GM18870 (cell line): ENCODE data around the gene TAB2.
"Not testable (repeated sequence)": the region's sequence is repeated elsewhere in the genome, so short reads cannot be mapped to it uniquely, and the experiment has no call there.

Experiments
- ATAC-seq: cut with Tn5 transposase; IDR thresholded peaks from one replicate; pipeline ENCODE4 v1.9.1; 2021; ENCODE audit warnings: moderate library complexity; ENCODE audit not compliant: unreplicated experiment

Gene TAB2

GRCh38 chr6:149332602-149333265 lies 15.2 kb downstream of the TAB2 start:
- ATAC-seq = no peak

- no peak for ATAC-seq
Observed at GRCh38 chr6:149333266-149333620, 15.7 kb downstream of the TAB2 start.

DNA sequence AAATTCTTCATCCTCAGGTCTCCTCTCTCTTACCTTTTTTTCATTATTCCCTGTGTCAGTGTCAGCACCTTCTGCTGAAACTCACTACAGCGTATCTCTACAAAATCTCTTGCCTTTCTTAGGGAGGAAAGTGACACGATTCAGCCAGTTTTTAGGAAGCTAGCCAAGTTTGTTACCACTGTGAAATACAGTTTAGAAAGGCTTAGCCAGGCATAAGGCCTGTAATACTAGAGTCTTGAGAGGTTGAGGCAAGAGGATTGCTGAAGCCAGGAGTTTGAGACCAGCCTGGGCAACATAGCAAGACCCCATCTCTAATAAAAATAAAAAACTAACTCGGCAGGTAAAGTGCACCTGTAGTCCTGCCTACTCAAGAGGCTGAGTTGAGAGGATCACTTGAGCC lies 16.7 kb downstream of the TAB2 start:
- no peak for ATAC-seq

DNA sequence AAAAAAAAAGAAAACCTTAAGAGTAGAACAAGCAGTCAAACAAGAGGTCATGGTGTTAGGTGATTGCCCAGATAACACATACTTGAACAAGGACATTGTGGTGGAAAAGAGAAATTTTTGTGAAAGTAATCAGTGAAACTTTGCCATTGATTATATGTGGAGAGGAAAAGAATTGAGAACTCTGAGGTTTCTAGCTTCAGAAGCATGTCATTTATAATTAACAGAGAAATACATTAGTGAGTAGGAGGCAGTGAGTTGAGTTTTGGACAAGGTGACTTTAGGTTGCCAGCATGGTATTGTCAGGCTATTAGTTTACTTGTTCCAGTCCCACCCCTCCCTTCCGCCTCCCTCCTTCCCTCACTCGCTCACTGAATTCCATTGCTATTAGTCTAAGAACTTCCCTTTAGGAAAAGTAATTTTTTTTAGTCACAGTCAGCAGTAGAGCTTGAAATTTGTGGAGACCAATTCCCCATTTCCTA lies 17.2 kb downstream of the TAB2 start:
- ATAC-seq = peak; percentile 58

DNA sequence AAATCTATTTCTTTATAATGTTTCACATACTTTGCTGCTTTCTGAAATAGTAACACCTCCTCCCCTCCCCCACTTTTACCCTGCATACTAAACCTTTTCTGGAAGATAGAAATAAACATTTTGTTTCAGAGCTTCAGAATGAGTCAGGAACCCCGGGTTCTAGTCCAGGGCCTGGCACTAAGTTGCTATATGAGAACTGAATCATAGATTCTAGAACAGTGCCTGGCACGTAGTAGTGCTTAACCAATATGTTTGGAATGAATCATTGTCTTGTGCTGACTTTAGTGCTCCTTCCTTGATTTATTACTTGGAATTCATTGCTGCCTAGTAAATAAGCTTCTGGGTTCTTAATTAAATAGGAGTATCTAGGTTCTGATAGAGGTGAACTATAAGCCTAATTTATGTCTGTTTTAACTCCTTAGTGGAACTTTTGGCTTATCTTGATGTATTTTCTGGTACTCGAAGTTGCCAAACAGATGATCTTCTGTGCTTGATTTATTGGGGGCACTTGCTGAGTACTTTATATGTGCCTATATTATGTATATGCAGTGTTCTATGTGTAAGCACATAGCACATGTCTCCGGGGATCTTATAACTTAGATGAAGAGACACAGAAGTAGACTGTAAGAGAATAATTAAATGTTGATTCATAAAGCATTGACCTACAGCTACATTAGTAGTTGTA lies 18.6 kb downstream of the TAB2 start:
- no peak for ATAC-seq

- ATAC-seq = no peak
Observed at GRCh38 chr6:149336609-149336928, 19.1 kb downstream of the TAB2 start.

DNA sequence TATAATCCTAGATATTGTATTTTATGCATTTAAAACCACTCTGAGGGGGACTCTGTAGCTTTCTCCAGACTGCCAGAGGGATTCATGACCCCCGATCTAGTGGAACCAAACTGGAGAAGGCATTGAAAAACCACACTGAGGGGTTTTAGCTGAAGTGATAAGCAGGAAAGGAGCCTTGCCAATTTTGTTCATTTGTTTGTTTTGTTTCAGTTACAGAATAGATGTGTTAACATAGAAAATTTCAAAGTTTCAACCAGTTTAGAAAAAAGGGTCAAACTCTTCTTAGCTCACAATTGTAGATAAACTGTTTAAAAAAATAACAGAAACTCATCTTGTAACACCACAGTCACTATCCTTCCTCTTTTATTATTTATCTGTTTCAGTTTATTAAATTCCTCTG lies 19.8 kb downstream of the TAB2 start:
- no peak for ATAC-seq

DNA sequence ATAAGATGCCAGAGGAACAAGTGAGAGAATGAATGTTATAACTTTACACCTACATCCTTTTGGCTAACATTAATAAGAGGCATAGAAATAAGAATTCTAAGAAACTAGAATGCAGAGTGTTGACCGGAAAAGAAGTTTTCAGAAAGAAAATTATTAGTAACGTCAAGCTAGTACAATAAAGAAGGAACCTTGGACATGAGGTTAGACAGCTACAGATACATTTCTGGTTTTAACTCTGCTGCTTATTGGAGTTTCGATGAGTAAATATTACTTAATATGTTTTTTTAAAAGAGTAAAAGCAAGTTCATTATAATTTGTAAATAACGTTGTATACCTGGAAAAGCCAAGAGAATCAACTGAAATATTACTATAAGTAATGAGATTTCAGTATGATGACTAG lies 22.7 kb downstream of the TAB2 start:
- ATAC-seq = no peak

DNA sequence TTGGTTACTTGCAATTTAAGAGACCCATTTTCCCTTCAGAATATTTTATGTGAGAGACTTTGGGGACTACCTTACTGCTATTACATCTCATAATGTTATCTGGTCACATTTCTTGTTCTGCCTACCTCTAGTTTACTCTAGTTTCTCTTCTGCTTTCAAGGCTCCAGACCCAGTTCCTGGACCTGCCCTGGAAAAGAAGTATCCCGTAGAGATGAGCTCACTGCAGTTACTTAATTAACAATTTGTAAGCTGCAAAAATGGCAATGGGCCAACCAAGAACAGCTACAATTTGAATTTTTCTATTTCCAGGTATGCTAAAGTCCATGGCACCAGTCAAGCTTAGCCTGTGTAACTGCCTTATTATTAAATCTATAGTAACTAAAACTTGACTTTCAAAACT lies 25.0 kb downstream of the TAB2 start:
- ATAC-seq = peak; percentile 78

DNA sequence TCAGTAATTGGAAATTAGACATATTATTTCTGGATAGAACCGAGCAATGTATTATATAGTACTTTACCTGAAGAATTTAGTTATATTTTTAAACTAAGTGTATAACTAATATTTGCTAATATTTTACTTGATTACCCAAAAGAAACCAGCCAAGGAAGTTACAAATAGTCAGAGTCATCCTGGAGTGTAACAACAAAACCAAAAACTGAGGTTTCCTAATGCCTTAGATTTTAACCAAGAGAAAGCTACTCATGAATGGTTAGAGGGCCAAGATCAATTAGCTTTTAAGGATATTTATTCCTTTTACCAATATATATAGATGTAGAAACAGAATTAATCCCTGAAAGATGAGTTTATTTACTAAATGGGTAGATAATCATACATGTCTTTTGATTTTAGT lies 26.0 kb downstream of the TAB2 start:
- ATAC-seq = no peak

DNA sequence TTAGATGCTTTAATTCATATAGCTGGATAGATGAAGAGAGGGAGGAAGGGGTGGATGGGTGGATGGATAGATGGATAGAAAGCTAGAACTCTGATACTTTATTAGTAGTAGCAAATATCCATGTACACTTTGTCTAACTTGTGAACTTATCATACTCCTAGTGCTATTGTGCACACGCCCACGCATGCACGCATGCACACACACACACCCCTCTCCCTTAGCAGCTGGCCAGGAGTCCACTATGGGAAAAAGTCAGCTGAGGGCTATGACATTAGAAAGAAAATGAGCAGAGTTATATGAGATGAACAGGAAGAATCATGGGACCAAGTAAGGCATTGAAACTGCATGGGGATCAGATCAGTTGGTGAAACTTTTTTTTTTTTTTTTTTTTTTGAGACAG lies 28.6 kb downstream of the TAB2 start:
- no peak for ATAC-seq

- ATAC-seq = no peak
Observed at GRCh38 chr6:149347067-149347466, 29.6 kb downstream of the TAB2 start.

DNA sequence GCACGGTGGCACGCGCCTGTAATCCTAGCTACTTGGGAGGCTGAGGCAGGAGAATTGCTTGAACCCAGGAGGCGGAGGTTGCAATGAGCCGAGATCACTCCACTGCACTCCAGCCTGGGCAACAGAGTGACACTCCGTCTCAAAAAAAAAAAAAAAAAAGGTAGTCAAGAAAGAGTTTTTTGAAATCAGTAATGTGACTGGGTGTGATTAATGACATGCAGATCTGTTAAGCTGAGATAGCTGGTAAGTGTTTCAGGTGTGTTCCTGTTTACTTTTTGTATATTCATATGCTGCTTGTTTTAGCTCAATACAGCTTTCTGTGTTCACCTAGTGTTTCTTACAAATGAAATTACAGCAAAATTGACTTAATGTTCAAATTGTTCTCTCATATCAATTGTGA lies 31.8 kb downstream of the TAB2 start:
- not testable (repeated sequence) for ATAC-seq

DNA sequence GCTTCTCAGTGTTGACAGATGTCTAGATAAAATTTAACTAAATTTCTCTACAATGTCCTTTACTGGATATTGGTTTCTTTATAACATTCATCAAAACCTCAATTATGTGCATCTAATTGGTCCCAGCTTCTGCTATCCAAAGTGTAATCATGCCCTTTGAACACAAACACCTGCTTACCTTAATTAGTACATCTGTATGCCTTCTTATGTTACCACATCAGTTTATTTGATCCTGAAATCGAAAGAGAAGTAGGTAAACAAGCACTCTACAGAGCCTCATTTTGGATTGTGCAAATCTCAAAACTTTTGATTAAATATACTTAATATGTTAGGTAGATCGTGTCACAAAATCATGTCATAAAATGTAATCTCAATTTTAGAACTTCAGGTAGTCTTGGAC lies 36.5 kb downstream of the TAB2 start:
- no peak for ATAC-seq

DNA sequence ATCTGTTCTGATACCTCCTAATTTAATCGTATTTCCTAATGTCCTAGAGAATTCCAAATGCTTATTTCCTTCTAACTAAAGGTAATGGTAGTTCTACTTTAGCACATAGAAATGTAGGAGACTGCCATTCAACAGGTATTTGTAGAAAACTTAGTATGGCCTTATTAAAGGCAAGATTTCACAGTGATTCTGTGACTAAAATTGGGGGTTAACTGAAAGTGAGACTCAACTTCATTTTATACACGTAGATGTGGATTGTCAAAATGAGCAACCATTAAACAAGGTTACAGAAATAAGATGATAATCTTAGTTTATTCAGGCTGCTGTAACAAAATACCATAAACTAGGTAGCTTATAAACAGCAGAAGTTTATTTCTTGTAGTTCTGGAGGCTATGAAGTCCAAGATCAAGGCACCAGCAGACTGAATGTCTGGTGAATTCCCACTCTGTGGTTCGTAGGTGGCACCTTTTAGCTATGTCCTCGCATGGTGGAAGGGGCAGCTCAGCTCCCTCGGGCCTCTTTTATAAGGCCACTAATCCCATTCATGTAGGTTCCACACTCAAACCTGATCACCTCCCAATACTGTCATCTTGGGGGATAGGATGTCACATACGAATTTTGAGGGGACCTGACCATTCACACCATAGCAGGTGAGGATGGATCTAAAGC lies 38.7 kb downstream of the TAB2 start:
- no peak for ATAC-seq

GRCh38 chr6:149357726-149358538 lies 40.4 kb downstream of the TAB2 start:
- ATAC-seq = no peak

GRCh38 chr6:149359440-149359839 lies 41.9 kb downstream of the TAB2 start:
- ATAC-seq = no peak

DNA sequence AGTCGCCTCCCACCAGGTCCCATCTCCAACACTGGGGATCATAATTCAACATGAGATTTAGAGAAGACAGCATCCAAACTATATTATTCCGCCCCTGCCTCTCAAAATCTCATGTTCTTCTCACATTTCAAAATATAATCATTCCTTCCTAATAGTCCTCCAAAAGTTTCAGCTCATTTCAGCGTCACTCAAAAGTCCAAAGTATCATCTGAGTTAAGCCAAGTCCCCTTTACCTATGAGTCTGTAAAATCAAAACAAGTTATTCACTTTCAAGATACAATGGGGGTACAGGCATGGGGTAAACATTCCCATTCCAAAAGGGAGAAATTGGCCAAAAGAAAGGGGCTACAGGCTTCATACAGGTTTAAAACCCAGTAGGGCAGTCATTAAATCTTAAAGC lies 43.0 kb downstream of the TAB2 start:
- no peak for ATAC-seq

- no peak for ATAC-seq
Observed at GRCh38 chr6:149362289-149362688, 44.8 kb downstream of the TAB2 start.

DNA sequence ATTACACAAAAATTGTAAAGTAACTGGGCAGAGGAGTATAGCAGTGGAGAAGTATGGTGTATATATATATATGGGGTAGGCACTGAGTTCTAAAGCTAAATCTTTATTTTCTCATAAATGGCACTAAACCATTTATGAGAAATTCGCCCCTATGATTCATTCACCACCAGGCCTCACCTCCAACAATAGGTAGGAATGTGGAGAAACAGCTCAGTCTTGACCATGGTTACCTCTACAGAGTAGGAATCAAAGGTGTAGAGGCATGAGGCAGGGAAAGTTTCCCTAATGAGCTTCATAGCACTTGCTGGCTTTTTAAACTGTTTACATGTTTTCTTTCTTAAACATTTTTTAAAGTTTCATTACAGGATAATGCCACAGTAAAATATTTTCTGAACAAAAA lies 45.6 kb downstream of the TAB2 start:
- ATAC-seq = no peak

GRCh38 chr6:149364557-149364956 lies 47.0 kb downstream of the TAB2 start:
- ATAC-seq = no peak

DNA sequence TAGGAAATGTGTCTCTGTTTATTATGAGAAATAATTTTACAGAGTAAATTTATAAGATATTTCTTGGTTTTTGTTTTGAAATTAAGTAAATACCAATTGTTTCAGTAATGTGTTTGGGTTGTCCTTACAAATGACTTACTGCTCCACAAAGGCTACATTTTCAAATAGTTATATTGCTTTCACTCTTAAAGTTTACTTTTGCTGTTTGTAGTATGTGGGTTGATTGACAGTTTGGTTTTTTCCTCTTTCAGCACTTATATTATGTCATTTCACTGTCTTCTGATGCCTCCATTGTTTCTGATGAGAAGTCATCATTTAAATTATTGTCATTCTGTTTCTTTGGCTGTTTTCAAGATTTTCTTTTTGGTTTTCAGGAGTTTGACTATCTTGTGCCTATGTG lies 47.7 kb downstream of the TAB2 start:
- no peak for ATAC-seq
